Measurements from ENCODE around the gene ACP5. TPM values are rescaled to one million over a fixed set of nuclear protein-coding genes. Genes with fewer than 3 reads are reported as not detected.
"Not testable (repeated sequence)": the region's sequence is repeated elsewhere in the genome, so short reads cannot be mapped to it uniquely, and the experiment has no call there.

The ACP5 gene
- total RNA-seq, 3 donors from 2014 or later (not counting 1 experiment from before 2014, with no cell fraction given): 14.9 to 20.3 (median 18.8) TPM

DNA sequence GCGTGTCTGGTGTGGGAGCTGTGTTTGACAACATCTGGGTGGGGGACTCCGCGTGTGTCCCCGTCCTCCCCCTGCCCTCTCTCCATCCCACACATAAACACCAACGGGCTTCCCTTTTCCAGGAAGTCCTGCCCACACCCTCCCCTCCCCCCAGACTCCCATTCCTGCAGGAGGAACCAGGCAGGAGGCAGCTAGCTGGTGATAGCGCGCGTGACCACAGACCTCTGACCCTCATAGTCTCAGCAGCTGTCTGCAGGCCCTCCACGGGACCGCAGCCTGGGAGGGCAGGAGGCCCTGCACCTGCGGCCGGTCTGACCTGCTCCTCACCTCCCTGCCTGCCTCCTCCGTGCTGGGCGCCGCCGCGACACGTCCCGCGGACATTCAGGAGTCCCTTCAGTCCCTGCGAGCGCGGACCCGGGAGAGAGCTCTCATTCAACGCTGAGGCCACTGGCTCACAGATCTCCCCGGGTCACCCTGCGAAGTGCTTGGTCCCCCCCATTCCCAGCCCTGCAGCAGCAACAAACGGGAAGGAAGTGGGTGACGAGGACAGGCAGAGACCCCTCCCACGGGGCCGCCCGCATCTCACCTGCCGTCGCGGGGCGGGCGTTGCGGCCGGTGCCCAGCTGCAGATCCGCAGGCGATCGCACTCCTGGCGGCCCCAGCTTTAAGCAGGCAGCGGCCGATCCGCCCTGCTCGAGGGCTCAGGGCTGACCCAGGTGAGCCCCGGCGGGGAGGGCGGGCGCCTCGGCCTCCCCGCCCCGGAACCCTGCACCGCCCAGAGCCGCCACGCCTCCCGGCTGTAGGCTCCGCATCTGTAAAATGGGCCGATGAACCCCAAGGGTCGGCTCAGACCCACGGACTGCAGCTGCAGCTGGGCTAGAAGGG is 1.1 kb upstream of the ACP5 start:
- Histone ChIP-seq H3K27me3 (ENCODE audit: control insufficient read depth, insufficient read depth, low read length) (no peaks in the 10 kb centered on the region), H3K36me3 (ENCODE audit: control insufficient read depth, insufficient read depth, low read length) (no peaks in the 10 kb centered on the region), H3K4me1 (ENCODE audit: control insufficient read depth, insufficient read depth, low read length) (peaks cover 61% of the 10 kb centered on the region), H3K4me3 (ENCODE audit: low read length) (peak overlapping the region; percentile 55), H3K27ac (ENCODE audit: low read length) (peak overlapping the region; percentile 46), H3K9me3 (ENCODE audit: control insufficient read depth, insufficient read depth, low read length) (no peaks in the 10 kb centered on the region)
- peak overlapping the region in 1 of 2 donors; percentile 54 for H3K27ac Mint-ChIP-seq
- DNase-seq: peak in 1 of 2 donors; percentile 58
- no peaks in the 10 kb centered on the region for H3K36me3 Mint-ChIP-seq
- no peaks in the 10 kb centered on the region for H3K9me3 Mint-ChIP-seq
- H3K4me3 Mint-ChIP-seq: peak overlapping the region; percentile 84
- WGBS (ENCODE audit: insufficient coverage): 6% methylated on average over 61 of the region's 62 CpGs
- H3K4me1 Mint-ChIP-seq: peaks cover 14 to 19% of the 10 kb centered on the region in 2 donors
- intact Hi-C loops (cut with micrococcal nuclease): no loop called here
- peak; percentile 56 to 68 (median 62) for ATAC-seq
- no peaks in the 10 kb centered on the region for H3K27me3 Mint-ChIP-seq (ENCODE audit: low read depth in 2 of 2)
- TF ChIP-seq, protein P1, sequence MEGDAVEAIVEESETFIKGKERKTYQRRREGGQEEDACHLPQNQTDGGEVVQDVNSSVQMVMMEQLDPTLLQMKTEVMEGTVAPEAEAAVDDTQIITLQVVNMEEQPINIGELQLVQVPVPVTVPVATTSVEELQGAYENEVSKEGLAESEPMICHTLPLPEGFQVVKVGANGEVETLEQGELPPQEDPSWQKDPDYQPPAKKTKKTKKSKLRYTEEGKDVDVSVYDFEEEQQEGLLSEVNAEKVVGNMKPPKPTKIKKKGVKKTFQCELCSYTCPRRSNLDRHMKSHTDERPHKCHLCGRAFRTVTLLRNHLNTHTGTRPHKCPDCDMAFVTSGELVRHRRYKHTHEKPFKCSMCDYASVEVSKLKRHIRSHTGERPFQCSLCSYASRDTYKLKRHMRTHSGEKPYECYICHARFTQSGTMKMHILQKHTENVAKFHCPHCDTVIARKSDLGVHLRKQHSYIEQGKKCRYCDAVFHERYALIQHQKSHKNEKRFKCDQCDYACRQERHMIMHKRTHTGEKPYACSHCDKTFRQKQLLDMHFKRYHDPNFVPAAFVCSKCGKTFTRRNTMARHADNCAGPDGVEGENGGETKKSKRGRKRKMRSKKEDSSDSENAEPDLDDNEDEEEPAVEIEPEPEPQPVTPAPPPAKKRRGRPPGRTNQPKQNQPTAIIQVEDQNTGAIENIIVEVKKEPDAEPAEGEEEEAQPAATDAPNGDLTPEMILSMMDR (IDR thresholded peaks at IDR 0.05): no peak

GRCh38 chr19:11576227-11576626 is 1.2 kb downstream of the ACP5 start:
- H3K4me3 Mint-ChIP-seq: no peak overlapping the region
- H3K27me3 ChIP-seq (ENCODE audit: control insufficient read depth, insufficient read depth, low read length): no peaks in the 10 kb centered on the region
- H3K36me3 ChIP-seq (ENCODE audit: control insufficient read depth, insufficient read depth, low read length): no peaks in the 10 kb centered on the region
- no peak for DNase-seq
- peaks cover 4 to 11% of the 10 kb centered on the region in 2 donors for H3K4me1 Mint-ChIP-seq
- no peak overlapping the region for H3K27ac ChIP-seq (ENCODE audit: low read length)
- no peak overlapping the region for H3K27ac Mint-ChIP-seq
- H3K4me3 ChIP-seq (ENCODE audit: low read length): no peak overlapping the region
- TF ChIP-seq, protein P1 (IDR thresholded peaks at IDR 0.05): no peak
- peaks cover 46% of the 10 kb centered on the region for H3K4me1 ChIP-seq (ENCODE audit: control insufficient read depth, insufficient read depth, low read length)
- no peaks in the 10 kb centered on the region for H3K9me3 Mint-ChIP-seq
- H3K36me3 Mint-ChIP-seq: no peaks in the 10 kb centered on the region
- no peaks in the 10 kb centered on the region for H3K27me3 Mint-ChIP-seq (ENCODE audit: low read depth in 2 of 2)
- 93% methylated on average over 15 of the region's 15 CpGs for WGBS (ENCODE audit: insufficient coverage)
- no peaks in the 10 kb centered on the region for H3K9me3 ChIP-seq (ENCODE audit: control insufficient read depth, insufficient read depth, low read length)
- intact Hi-C loops (cut with micrococcal nuclease): no loop called here
- no peak for ATAC-seq

DNA sequence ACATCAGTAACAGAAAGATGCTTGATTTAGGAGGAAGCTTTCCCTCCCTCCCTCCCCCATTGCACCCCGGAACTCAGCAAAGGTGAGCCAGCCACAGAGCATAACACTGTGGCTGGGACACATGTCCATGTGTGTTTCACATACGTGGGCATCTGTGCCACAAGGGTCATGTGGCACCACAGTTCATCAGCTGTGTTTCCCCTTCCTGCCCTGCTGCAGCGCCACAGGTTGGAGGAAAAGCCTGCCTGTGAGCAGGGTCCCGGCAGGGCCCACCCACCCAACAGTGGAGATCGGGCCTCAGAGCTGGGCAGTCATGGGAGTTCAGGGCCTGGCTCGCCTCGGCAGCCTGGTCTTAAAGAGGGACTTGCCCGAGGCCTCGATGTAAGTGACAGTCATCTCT is 2.8 kb downstream of the ACP5 start:
- Histone ChIP-seq H3K9me3 (ENCODE audit: control insufficient read depth, insufficient read depth, low read length) (no peaks in the 10 kb centered on the region), H3K36me3 (ENCODE audit: control insufficient read depth, insufficient read depth, low read length) (no peaks in the 10 kb centered on the region), H3K27me3 (ENCODE audit: control insufficient read depth, insufficient read depth, low read length) (no peaks in the 10 kb centered on the region), H3K4me3 (ENCODE audit: low read length) (no peak overlapping the region), H3K27ac (ENCODE audit: low read length) (peak overlapping the region; percentile 48), H3K4me1 (ENCODE audit: control insufficient read depth, insufficient read depth, low read length) (peaks cover 34% of the 10 kb centered on the region)
- TF ChIP-seq, protein P1 (IDR thresholded peaks at IDR 0.05): no peak
- Mint-ChIP-seq H3K27me3 (ENCODE audit: low read depth in 2 of 2) (no peaks in the 10 kb centered on the region), H3K4me1 (peaks cover 0 to 6% of the 10 kb centered on the region in 2 donors), H3K27ac (no peak overlapping the region), H3K36me3 (no peaks in the 10 kb centered on the region), H3K9me3 (no peaks in the 10 kb centered on the region), H3K4me3 (no peak overlapping the region)
- WGBS (ENCODE audit: insufficient coverage): 51% methylated on average over 9 of the region's 9 CpGs
- DNase-seq (no peak), ATAC-seq (peak in 1 of 3 donors; percentile 27)
- intact Hi-C loops (cut with micrococcal nuclease): no loop called here

DNA sequence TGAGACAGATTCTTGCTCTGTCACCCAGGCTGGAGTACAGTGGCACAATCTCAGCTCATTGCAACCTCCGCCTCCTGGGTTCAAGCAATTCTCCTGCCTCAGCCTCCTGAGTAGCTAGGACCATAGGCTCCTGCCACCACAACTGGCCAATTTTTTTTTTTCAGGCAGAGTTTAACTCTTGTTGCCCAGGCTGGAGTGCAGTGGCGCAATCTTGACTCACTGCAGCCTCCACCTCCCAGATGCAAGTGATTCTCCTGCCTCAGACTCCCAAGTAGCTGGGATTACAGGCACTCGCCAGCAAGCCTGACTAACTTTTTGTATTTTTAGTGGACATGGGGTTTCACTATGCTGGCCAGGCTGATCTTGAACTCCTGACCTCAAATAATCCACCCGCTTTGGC is 3.7 kb downstream of the ACP5 start:
- H3K9me3 ChIP-seq (ENCODE audit: control insufficient read depth, insufficient read depth, low read length); H3K4me3 Mint-ChIP-seq; H3K36me3 Mint-ChIP-seq; H3K27ac Mint-ChIP-seq; H3K27me3 Mint-ChIP-seq (ENCODE audit: low read depth in 2 of 2); DNase-seq; H3K27me3 ChIP-seq (ENCODE audit: control insufficient read depth, insufficient read depth, low read length); H3K9me3 Mint-ChIP-seq; ATAC-seq; H3K36me3 ChIP-seq (ENCODE audit: control insufficient read depth, insufficient read depth, low read length); H3K27ac ChIP-seq (ENCODE audit: low read length); H3K4me1 Mint-ChIP-seq; intact Hi-C loops (cut with micrococcal nuclease); H3K4me3 ChIP-seq (ENCODE audit: low read length): not testable (repeated sequence)
- H3K4me1 ChIP-seq (ENCODE audit: control insufficient read depth, insufficient read depth, low read length): peaks cover 29% of the 10 kb centered on the region
- WGBS (ENCODE audit: insufficient coverage): 85% methylated on average over 4 of the region's 4 CpGs

GRCh38 chr19:11573354-11573753 is 4.1 kb downstream of the ACP5 start:
- H3K36me3 Mint-ChIP-seq; DNase-seq; H3K27ac ChIP-seq (ENCODE audit: low read length); H3K9me3 ChIP-seq (ENCODE audit: control insufficient read depth, insufficient read depth, low read length); intact Hi-C loops (cut with micrococcal nuclease); H3K27me3 ChIP-seq (ENCODE audit: control insufficient read depth, insufficient read depth, low read length); H3K4me1 Mint-ChIP-seq; H3K27me3 Mint-ChIP-seq (ENCODE audit: low read depth in 2 of 2); H3K4me3 ChIP-seq (ENCODE audit: low read length); ATAC-seq; H3K4me3 Mint-ChIP-seq; H3K9me3 Mint-ChIP-seq; H3K27ac Mint-ChIP-seq; H3K36me3 ChIP-seq (ENCODE audit: control insufficient read depth, insufficient read depth, low read length): not testable (repeated sequence)
- 55% methylated on average over 6 of the region's 6 CpGs for WGBS (ENCODE audit: insufficient coverage)
- H3K4me1 ChIP-seq (ENCODE audit: control insufficient read depth, insufficient read depth, low read length): peaks cover 30% of the 10 kb centered on the region
